NCI-H1105 (cell line): ENCODE data around the gene SMPD3.

Source experiments
- DNase-seq: peaks from one replicate; lab custom pipeline; 2025; lab: John Stamatoyannopoulos, UW

The SMPD3 gene

DNA sequence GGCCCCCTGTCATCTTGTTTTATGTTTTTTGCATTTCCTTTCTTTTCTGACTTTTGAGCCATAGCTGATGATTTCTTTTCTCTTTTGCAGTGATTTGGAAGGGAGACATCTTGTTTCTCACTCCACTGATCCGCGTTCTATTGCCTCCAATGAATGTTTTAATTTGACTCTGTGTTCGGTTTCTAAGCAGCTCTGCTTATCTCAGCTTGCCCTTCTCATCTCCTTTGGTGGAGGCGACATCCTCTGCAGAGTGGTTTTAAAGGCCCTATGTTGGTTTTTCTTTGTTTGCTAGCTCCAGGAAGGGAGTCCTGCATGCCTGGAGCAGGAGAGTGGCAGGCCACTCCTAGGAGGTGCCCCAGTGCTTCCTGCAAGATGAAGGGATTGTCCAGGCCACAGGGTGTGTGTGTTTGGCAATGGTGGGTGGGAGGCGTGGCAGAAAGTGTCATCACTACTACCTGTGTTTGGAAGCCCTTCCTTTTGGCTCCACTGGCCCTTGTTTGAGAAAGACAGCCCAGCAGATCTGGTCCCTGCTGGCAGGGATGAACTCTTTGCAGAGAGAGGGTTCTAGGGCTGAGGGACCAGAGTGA lies 13.6 kb downstream of the SMPD3 start:
- DNase-seq, result no peak

DNA sequence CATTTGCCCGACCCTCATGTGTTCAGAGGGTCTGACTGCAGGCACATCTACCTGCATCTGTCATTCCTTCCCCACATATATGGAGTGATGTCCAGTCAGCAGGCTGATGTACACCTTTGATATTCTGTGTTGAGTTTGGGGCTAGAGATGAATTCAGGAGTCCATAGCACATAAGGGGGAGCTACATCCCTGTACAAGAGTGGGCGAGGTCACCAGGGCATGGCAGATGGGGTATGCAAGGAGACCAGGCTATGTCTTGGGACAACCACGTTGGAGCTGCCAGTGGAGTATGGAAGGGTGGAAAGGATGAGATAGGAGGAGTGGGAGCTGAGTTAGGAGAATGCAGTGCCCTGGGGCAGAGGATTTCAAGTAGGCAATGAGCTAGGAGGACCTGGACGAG lies 15.0 kb downstream of the SMPD3 start:
- DNase-seq, result no peak

DNA sequence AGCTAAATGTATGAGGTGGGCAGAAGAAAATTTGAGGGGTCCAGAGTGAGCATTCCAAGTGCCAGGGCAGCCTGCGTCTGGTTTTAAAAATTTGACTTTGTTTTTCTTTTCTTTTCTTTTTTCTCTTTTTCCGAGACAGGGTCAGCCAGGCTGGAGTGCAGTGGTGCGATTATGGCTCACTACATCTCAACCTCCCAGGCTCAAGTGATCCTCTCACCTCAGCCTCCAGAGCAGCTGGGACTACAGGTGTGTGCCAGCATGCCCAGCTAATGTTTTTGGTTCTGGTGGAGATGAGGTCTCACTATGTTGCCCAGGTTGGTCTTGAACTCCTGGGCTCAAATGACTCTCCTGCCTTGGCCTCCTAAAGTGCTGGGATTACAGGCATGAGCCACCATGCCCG lies 15.6 kb downstream of the SMPD3 start:
- no peak for DNase-seq

- DNase-seq, result no peak
Observed at GRCh38 chr16:68429076-68429854, 19.0 kb downstream of the SMPD3 start.

DNA sequence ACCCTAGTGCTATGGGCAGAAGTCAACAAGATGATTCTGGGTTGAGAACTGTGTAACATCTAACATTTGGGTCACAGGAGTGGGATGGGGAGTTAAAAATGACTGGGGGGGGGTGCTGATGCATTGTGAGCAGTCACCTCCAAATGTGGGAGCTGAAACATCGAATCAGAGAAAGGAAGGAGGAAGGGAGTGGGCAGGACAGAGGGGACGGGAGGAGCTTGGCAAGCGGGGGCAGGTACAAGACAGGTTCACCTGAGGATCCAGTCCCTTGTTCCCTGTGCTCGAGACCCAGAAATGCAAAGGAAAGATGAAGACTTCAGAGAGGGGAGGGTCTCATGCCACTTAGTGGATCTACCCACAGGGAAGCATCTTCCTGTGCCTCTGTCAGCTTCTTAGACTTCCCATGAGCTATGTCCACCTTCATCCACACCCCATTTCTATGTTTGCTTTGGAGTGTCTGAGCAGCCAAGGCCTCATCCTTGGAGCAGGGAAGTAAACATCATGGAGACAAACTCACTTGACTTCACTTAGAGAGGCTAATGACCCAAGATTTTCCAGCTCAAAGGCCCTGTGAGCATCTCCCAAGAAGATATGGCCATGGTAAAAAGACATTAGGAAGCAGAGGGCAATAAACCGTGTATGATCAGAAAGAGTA lies 20.5 kb downstream of the SMPD3 start:
- no peak for DNase-seq

- DNase-seq, result no peak
Observed at GRCh38 chr16:68426347-68426652, 22.0 kb downstream of the SMPD3 start.

DNA sequence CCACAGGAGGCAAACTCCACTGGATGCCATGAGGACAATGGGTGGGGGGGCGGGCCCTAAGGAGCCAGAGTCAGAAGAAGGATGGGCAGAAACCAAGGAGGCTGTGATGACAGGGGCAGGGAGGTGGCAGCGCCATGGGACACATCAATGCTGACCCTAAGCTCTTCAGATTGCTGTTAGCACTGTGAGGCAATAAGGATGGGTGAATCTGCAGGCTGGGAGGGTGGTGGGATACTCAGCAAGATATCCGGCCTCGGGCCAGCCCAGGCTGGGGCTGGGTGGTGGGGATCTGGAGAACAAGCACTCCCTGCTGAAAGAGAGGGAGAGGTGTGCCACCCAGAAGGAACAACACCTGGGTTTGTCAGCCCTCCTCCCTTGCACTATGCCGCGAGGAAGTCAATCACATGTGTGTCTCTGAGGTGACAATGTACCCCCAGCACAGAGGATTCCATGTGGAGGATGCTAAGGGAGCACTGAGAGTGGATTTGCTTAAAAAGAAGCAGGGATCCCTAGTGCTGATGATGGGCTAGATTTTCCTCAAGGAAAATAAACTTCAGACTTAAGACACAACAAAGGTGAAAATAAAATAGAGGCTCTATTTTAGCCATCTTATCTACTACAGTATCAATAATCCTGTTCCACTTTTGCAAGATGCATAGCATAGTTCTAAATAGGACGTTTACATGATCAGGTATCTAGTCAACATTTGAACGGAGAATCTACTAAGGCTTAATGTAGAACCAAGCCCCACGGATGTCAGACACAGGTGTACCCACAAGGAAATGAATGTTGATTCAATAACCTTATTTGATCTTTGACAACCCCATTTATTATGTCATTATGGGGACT lies 22.6 kb downstream of the SMPD3 start:
- DNase-seq, result no peak

GRCh38 chr16:68423771-68424170 lies 24.5 kb downstream of the SMPD3 start:
- no peak for DNase-seq

DNA sequence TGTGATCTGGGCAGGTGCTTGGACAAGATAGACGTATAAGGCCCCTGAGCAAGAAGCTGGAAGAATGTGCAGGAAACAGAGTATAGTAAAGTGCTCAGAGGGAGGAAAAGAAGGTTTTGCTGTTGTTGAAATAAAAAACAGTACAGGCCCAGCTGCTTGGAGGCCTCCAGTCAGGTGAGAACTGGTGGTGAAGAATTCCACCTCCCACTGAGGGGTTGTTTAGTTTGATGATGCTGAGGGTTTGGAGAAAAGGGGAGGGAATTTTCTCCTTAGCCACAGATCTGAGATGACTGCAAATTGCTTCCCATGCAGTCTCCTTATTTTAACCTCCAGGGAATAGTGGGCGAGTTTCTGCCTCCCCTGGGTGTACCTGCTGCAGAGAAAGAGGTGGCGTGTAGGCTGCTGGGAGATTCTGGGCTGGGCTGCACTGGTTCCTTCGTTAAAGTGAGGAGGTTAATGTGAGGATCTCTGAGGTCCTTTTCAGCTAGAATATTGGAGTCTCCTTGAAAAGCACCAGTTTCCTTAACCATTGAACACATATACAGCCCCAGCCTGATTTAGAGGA lies 25.8 kb downstream of the SMPD3 start:
- no peak for DNase-seq

- DNase-seq, result no peak
Observed at GRCh38 chr16:68421076-68421475, 27.2 kb downstream of the SMPD3 start.

DNA sequence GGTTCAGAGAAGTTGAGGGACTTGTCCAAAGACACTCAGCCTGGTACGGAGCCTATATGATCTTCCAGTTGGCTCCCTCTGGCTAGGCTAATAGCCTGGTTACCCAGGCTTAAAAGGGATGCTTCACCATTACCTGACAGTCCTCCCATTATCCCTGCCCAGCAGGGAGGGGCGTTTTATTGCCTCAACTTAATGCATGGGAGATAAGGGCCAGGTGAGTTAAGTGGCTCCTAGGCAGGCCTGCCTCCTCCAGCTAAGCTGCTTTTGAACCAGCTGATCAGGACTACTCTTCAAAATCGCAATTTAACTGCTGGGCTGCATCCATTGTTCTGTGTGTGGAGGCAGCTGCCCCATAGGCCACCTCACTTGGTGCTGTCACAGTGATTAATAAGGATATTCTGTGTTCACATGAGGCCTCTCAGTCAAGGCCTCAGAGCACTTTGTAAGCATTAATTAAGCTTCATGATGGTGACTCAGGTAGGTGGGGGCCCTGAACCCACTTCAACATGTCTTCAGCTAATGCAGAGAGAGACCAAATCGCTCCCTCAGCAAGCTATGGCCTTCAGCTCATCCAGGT lies 27.9 kb downstream of the SMPD3 start:
- DNase-seq, result no peak

- peak; percentile 15 for DNase-seq
Observed at GRCh38 chr16:68417711-68418301, 30.5 kb downstream of the SMPD3 start.

GRCh38 chr16:68416057-68417046 lies 32.0 kb downstream of the SMPD3 start:
- DNase-seq, result no peak

DNA sequence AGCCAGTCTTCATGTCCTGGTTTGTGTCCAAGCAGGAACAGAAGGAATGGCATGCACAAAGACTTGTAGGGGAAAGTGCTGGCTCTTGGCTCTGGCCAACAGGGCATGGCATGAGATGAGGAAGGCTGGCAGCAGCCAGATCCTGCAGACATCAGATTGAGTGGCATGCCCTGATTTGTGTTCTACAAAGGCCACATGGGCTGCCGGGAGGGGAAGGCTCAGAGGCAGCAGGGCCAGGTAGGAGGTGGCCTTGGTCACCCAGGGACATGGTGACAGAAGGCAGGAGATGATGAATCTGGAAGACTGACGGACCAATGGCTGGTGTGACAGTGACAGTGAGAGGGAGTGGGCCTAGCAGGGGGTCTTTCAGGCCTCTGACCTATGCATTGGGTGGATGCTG lies 33.7 kb downstream of the SMPD3 start:
- no peak for DNase-seq

DNA sequence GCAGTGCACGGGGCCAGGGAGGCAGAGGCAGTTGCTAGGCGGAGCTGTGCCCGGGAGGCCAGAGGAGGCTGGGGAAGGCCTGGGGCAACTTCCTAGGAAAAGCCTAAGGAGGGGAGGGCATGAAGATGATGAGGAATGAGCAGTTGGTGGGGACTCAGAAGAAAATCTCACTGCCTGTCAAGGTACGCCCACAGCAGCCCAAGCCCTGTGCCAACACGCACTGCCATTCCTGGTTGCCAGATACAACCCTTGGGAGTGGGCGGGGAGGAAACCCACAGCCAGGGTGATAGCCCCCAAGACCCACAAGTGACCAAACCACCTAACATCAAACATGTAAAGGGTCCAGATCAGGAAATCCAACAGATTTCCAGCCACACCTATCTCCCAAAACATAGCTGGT lies 36.2 kb downstream of the SMPD3 start:
- DNase-seq, result no peak

- no peak for DNase-seq
Observed at GRCh38 chr16:68411086-68411485, 37.2 kb downstream of the SMPD3 start.

GRCh38 chr16:68408967-68409366 lies 39.3 kb downstream of the SMPD3 start:
- no peak for DNase-seq

DNA sequence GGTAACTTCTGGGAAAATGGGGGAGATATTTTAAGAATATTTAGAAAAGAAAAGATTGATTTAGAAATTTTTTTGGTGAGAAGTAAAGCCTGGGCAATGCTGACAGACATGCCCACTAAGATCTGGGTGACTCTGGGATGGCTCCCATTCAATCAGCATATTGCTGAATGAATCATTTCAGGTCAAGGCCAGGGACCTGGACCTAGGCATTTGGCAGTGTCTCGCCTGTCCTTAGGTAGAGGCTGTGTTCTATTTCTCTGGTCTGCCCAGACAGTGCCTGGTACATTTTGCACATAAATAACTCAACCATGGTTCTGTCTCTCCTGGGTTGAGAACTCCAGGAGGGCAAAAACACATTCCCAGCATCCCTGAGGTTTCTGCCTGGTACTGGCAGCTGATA lies 39.9 kb downstream of the SMPD3 start:
- no peak for DNase-seq

- DNase-seq, result no peak
Observed at GRCh38 chr16:68406458-68407152, 41.7 kb downstream of the SMPD3 start.
